HepG2 (cell line): ENCODE data around the gene SIX3. TPM values are rescaled to one million over a fixed set of nuclear protein-coding genes. Genes with fewer than 3 reads are reported as not detected.

Source experiments
- BHLHE40 ChIP-seq: IDR thresholded peaks from 2 replicates; pipeline ENCODE4 v1.6.1; 2011; ENCODE audit warnings: low read length, improper control_type of control experiment
- CHD4 ChIP-seq: fragments of 200-600 bp; sonication (generic); IDR thresholded peaks from 2 replicates; pipeline ENCODE4 v1.7.0; 2017; ENCODE audit warnings: mild to moderate bottlenecking, low read length, borderline replicate concordance
- DMAP1 ChIP-seq: IDR thresholded peaks from 2 replicates; pipeline ENCODE4 v1.6.1; 2016
- FOXK1 ChIP-seq: sonication (generic); formaldehyde crosslinking; IDR thresholded peaks from 2 replicates; pipeline ENCODE4 v1.4.0; 2020; ENCODE audit warnings: low read depth, missing genetic modification reagents, borderline replicate concordance
- ISL2 ChIP-seq: sonication (generic); formaldehyde crosslinking; IDR thresholded peaks from 2 replicates; pipeline ENCODE4 v1.5.0; 2020; ENCODE audit warnings: missing genetic modification reagents
- KDM3A ChIP-seq: IDR thresholded peaks from 2 replicates; pipeline ENCODE4 v1.6.1; 2018; ENCODE audit warnings: low read depth, missing compliant biosample characterization
- MIER2 ChIP-seq: IDR thresholded peaks from 2 replicates; pipeline ENCODE4 v1.6.1; 2016; ENCODE audit warnings: missing biosample characterization, missing genetic modification reagents
- SNAI1 ChIP-seq: sonication (generic); formaldehyde crosslinking; IDR thresholded peaks from 2 replicates; pipeline ENCODE4 v1.5.0; 2020; ENCODE audit warnings: mild to moderate bottlenecking, missing genetic modification reagents, borderline replicate concordance
- SRY ChIP-seq: sonication (generic); formaldehyde crosslinking; IDR thresholded peaks from 2 replicates; pipeline ENCODE4 v1.8.0; 2022; ENCODE audit warnings: mild to moderate bottlenecking, missing genetic modification reagents
- TRIM24 ChIP-seq: sonication (generic); formaldehyde crosslinking; IDR thresholded peaks from 2 replicates; pipeline ENCODE4 v1.8.0; 2022; ENCODE audit warnings: mild to moderate bottlenecking, missing genetic modification reagents
- ZBTB42 ChIP-seq: sonication (generic); formaldehyde crosslinking; IDR thresholded peaks from 2 replicates; pipeline ENCODE4 v1.5.0; 2020; ENCODE audit warnings: mild to moderate bottlenecking, missing genetic modification reagents
- ZFYVE20 ChIP-seq: sonication (generic); formaldehyde crosslinking; IDR thresholded peaks from 2 replicates; pipeline ENCODE4 v1.8.0; 2023; ENCODE audit warnings: low read depth, mild to moderate bottlenecking, moderate library complexity, missing genetic modification reagents, borderline replicate concordance
- ZNF235 ChIP-seq: sonication (generic); formaldehyde crosslinking; IDR thresholded peaks from 2 replicates; pipeline ENCODE4 v1.8.1; 2023; ENCODE audit warnings: mild to moderate bottlenecking, missing genetic modification reagents, borderline replicate concordance
- polyA plus RNA-seq, 8 experiments: library from polyadenylated mRNA; depleted of rRNA in 3 of 8; stranded (reverse) in 7 of 8; unstranded in 1 of 8; fragments of >200 nt; fragmentation: Illumina TruSeq in 4 of 8; extraction: Trizol in 4 of 8; gene quantifications; 2 replicates each; pipeline versions ENCODE4 v1.2.1 to v1.2.3, GENCODE V29; 2011 to 2016; ENCODE audit warnings: low read depth in 4 of 8, missing spikeins in 1 of 8, mixed read lengths in 1 of 8; ENCODE audit not compliant: insufficient read depth in 1 of 8
- total RNA-seq, 5 experiments: library from RNA; depleted of rRNA; stranded (reverse); fragments of >200 nt; fragmentation: Illumina TruSeq; extraction: Trizol; gene quantifications; 2 replicates each; pipeline ENCODE4 v1.2.3, GENCODE V29; 2016; ENCODE audit warnings: low read depth in 1 of 5
- TF ChIP-seq, protein P1 (sequence below): sonication (generic); formaldehyde crosslinking; IDR thresholded peaks from 2 replicates; pipeline ENCODE4 v1.8.0; 2022; ENCODE audit warnings: mild to moderate bottlenecking, missing genetic modification reagents, moderate library complexity
- TF ChIP-seq, protein P2 (sequence below), 2 experiments: fragments of 450-650 bp in 1 of 2; sonication (generic) in 1 of 2; formaldehyde crosslinking in 1 of 2; IDR thresholded peaks; 2 replicates each; pipeline versions ENCODE4 v1.6.1 to v1.8.0; 2016 to 2022; ENCODE audit warnings: antibody characterized with exemption in 1 of 2, mild to moderate bottlenecking in 1 of 2, missing genetic modification reagents in 1 of 2
- TF ChIP-seq, protein P3 (sequence below): sonication (generic); formaldehyde crosslinking; IDR thresholded peaks from 2 replicates; pipeline ENCODE4 v1.8.0; 2022; ENCODE audit warnings: missing genetic modification reagents, mild to moderate bottlenecking, inconsistent platforms, borderline replicate concordance
- TF ChIP-seq, protein P4 (sequence below): sonication (generic); formaldehyde crosslinking; IDR thresholded peaks from 2 replicates; pipeline ENCODE4 v1.9.0; 2022; ENCODE audit warnings: missing genetic modification reagents, mild to moderate bottlenecking, borderline replicate concordance

The SIX3 gene
- total and polyA plus RNA-seq, 2 of the 13 experiments (the other 11 are each of a cell fraction or from before 2014, with no cell fraction given), result not detected

DNA sequence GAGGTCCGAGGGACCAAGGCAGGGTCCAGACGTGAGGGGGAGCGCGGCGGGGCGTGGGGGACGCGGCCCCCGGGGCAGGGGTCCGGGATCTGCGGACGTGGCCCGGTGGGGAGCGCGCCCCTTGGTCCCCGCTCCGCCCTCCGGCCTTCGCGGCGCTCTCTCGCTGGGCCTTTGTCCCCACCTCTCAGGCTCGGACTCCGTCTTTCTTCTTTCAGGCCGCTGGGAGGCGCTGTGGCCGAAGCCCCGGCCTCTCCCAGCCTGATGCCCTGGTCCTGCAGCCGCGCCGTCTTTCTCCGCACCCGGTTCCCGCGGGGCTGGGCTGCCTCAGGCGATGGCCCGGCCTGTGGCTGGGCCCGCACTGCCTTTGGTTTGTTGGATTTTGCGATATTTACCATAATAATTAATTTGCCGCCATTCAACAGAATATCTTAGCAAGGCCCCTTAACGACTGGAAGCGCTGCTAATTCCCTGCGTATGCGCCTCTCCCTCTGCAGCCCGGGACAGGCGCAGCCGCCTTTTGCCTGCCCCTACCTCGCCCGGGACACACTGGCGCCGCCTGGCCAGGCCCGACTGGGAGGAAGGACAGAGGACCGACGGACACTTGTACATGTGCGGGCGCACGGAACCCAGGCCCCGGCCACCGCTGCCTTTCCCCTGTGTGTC, 10.8 kb downstream of the SIX3 start (continued):
- TF ChIP-seq ISL2 (CRISPR knock-in tag) (no peak), SNAI1 (CRISPR knock-in tag) (no peak), FOXK1 (CRISPR knock-in tag) (no peak), ZBTB42 (CRISPR knock-in tag) (no peak), ZFYVE20 (no peak), MIER2 (CRISPR knock-in tag) (peak; percentile 58; the same call in 1 of the 2 replicates), ZNF235 (CRISPR knock-in tag) (peak; percentile 31; the same call in 1 of the 2 replicates), SRY (CRISPR knock-in tag) (no peak), KDM3A (CRISPR knock-in tag) (no peak), TRIM24 (CRISPR knock-in tag) (no peak), CHD4 (no peak), BHLHE40 (no peak), DMAP1 (CRISPR knock-in tag) (no peak)
- TF ChIP-seq, protein P1, sequence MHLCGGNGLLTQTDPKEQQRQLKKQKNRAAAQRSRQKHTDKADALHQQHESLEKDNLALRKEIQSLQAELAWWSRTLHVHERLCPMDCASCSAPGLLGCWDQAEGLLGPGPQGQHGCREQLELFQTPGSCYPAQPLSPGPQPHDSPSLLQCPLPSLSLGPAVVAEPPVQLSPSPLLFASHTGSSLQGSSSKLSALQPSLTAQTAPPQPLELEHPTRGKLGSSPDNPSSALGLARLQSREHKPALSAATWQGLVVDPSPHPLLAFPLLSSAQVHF (CRISPR knock-in tag), result no peak
- TF ChIP-seq, protein P2, sequence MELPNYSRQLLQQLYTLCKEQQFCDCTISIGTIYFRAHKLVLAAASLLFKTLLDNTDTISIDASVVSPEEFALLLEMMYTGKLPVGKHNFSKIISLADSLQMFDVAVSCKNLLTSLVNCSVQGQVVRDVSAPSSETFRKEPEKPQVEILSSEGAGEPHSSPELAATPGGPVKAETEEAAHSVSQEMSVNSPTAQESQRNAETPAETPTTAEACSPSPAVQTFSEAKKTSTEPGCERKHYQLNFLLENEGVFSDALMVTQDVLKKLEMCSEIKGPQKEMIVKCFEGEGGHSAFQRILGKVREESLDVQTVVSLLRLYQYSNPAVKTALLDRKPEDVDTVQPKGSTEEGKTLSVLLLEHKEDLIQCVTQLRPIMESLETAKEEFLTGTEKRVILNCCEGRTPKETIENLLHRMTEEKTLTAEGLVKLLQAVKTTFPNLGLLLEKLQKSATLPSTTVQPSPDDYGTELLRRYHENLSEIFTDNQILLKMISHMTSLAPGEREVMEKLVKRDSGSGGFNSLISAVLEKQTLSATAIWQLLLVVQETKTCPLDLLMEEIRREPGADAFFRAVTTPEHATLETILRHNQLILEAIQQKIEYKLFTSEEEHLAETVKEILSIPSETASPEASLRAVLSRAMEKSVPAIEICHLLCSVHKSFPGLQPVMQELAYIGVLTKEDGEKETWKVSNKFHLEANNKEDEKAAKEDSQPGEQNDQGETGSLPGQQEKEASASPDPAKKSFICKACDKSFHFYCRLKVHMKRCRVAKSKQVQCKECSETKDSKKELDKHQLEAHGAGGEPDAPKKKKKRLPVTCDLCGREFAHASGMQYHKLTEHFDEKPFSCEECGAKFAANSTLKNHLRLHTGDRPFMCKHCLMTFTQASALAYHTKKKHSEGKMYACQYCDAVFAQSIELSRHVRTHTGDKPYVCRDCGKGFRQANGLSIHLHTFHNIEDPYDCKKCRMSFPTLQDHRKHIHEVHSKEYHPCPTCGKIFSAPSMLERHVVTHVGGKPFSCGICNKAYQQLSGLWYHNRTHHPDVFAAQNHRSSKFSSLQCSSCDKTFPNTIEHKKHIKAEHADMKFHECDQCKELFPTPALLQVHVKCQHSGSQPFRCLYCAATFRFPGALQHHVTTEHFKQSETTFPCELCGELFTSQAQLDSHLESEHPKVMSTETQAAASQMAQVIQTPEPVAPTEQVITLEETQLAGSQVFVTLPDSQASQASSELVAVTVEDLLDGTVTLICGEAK (IDR thresholded peaks at IDR 0.05), result no peak
- TF ChIP-seq, protein P2 (CRISPR knock-in tag; IDR thresholded peaks at IDR 0.05), result no peak
- TF ChIP-seq, protein P3, sequence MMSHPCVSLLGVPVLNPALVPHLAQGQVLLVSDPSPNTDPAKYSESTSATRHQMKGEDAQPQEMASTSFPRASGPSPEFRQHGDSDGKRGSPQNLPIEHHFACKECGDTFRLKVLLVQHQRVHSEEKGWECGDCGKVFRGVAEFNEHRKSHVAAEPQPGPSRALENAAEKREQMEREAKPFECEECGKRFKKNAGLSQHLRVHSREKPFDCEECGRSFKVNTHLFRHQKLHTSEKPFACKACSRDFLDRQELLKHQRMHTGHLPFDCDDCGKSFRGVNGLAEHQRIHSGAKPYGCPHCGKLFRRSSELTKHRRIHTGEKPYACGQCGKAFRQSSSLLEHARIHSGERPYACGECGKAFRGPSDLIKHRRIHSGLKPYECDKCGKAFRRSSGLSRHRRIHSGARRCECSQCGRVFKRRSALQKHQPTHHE, result no peak
- TF ChIP-seq, protein P4, sequence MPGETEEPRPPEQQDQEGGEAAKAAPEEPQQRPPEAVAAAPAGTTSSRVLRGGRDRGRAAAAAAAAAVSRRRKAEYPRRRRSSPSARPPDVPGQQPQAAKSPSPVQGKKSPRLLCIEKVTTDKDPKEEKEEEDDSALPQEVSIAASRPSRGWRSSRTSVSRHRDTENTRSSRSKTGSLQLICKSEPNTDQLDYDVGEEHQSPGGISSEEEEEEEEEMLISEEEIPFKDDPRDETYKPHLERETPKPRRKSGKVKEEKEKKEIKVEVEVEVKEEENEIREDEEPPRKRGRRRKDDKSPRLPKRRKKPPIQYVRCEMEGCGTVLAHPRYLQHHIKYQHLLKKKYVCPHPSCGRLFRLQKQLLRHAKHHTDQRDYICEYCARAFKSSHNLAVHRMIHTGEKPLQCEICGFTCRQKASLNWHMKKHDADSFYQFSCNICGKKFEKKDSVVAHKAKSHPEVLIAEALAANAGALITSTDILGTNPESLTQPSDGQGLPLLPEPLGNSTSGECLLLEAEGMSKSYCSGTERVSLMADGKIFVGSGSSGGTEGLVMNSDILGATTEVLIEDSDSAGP, result peak; percentile 62
